NCI-H128 (cell line): ENCODE data around the gene NCAPG2.

ENCODE experiments used
- DNase-seq: peaks from one replicate; lab custom pipeline; 2025; ENCODE audit not compliant: unreplicated experiment; lab: John Stamatoyannopoulos, UW

The NCAPG2 gene

GRCh38 chr7:158583143-158583542, 121.5 kb downstream of the NCAPG2 start:
- no peak for DNase-seq

GRCh38 chr7:158582089-158582456, 122.5 kb downstream of the NCAPG2 start:
- DNase-seq = no peak

GRCh38 chr7:158581440-158582088, 123.0 kb downstream of the NCAPG2 start:
- DNase-seq = no peak
